D721Med (cell line): Measurements from ENCODE around the gene XYLT1.

Source experiments
- DNase-seq: peaks from one replicate; pipeline ENCODE4 v3.0.0; 2011; ENCODE audit warnings: low spot score; ENCODE audit not compliant: insufficient read length
- FAIRE-seq: peaks from 2 replicates; lab custom pipeline; 2011; peaks lifted over from hg19 to GRCh38; lab: Jason Lieb, UNC
- CTCF ChIP-seq: IDR thresholded peaks from 2 replicates; pipeline ENCODE4 v1.5.1; 2012; ENCODE audit warnings: mild to moderate bottlenecking, control low read depth; ENCODE audit not compliant: insufficient read depth; ENCODE audit errors: missing control alignments

The XYLT1 gene

DNA sequence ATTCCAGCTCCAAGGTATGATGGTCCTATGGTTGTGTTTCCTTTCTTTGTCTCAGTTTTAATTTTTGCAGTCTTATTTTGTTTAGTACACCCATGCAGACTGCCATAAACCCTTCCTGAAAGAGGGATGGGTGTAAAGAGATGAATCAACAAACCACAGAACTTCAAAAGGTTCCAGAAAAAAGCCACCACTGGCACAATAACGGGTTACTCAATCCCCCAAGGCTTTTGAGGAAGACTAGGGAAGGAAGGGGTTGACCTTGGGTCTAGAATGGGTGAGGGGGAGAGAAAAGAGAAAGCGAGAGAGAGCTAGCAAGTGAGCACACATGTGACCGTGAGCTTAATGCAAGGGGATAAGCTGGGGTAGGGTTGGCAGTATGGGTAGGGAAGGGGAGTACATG, 168.1 kb downstream of the XYLT1 start:
- no peak for TF ChIP-seq CTCF
- FAIRE-seq (no peak), DNase-seq (no peak)

DNA sequence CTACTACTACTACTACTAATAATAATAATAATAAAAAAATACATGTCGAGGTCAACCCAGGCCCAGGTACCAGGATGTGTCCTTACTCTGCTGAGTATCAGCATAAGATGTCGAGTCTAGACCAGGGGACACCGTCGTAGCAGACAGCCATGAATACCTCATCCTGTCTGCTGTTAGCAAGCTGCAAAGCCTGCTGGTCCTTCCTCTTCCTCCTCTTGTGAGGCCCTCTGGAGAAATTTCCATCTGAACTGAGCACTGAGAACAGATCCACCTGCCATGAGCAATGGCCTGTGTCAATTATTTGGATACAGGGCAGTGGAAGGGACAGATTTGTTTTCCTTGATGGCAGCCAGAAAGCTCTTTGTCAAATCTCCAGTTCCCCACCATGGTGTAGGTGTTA, 168.5 kb downstream of the XYLT1 start:
- FAIRE-seq (no peak), DNase-seq (no peak)
- no peak for TF ChIP-seq CTCF

- no peak for FAIRE-seq
- DNase-seq: no peak
Measured at GRCh38 chr16:17301593-17302135, 169.1 kb downstream of the XYLT1 start.

DNA sequence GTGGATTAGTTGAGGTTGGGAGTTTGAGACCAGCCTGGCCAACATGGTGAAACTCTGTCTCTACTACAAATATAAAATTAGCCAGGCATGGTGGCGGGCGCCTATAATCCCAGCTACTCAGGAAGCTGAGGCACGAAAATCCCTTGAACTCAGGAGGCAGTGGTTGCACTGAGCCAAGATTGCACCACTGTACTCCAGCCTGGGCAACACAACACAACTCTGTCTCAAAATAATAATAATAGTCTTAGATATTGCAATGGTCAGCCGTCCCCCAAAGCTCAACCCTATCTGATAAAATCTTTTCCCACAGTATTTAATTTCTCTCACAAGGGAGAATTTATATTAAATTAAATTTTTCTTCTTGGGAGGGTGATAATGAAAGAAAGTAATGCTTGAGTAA, 169.6 kb downstream of the XYLT1 start:
- no peak for DNase-seq
- no peak for TF ChIP-seq CTCF
- FAIRE-seq: no peak

More at GRCh38 chr16:17301593-17302135, 169.1 kb downstream of the XYLT1 start:
- TF ChIP-seq CTCF: no peak

DNA sequence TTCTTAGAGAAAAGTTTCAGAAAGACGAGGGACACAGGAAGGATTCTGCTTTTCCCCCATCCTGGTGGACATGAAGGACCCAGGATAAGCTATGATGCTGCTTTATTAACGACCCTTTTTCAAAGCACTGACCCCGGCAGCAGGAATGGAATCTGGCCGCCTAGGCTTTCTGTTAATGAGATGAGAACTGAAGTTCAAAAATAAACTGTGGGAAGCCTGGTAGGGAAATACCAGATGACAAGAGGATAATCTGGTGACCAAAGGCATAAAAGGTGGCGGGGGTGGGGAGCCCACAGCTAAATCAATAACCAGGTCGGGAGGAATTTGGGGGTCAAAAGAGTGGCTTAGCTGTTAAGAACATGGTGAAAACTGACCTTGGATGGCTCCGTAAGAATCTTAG, 171.0 kb downstream of the XYLT1 start:
- DNase-seq: no peak
- FAIRE-seq: no peak
- no peak for TF ChIP-seq CTCF

GRCh38 chr16:17298238-17298637, 172.5 kb downstream of the XYLT1 start:
- no peak for FAIRE-seq

More at GRCh38 chr16:17298238-17298637, 172.5 kb downstream of the XYLT1 start:
- TF ChIP-seq CTCF: no peak
- DNase-seq: no peak
